Measurements from ENCODE around the gene SYT11.

Gene SYT11

GRCh38 chr1:155871390-155871789, 12.0 kb downstream of the SYT11 start:
- no peak for TF ChIP-seq GLIS3 (CRISPR knock-in tag; IDR thresholded peaks at IDR 0.05)
- no peak for TF ChIP-seq ZFP3 (CRISPR knock-in tag; IDR thresholded peaks at IDR 0.05)
- TF ChIP-seq CSRNP3 (CRISPR knock-in tag; IDR thresholded peaks at IDR 0.05): no peak
- TF ChIP-seq ZNF565 (CRISPR knock-in tag; conservative IDR thresholded peaks at IDR 0.05; ENCODE audit: low read depth): no peak
- TF ChIP-seq OSR1 (CRISPR knock-in tag; IDR thresholded peaks at IDR 0.05): no peak
- no peak for TF ChIP-seq PATZ1 (CRISPR knock-in tag; IDR thresholded peaks at IDR 0.05; ENCODE audit: borderline replicate concordance)
- no peak for TF ChIP-seq SNAI2 (CRISPR knock-in tag; IDR thresholded peaks at IDR 0.05)
- ATAC-seq: peak; percentile 57

GRCh38 chr1:155872527-155872926, 13.2 kb downstream of the SYT11 start:
- ATAC-seq: no peak
- TF ChIP-seq ZC3H10 (CRISPR knock-in tag; IDR thresholded peaks at IDR 0.05) (no peak), ZNF8 (CRISPR knock-in tag; IDR thresholded peaks at IDR 0.05) (no peak), SNAI2 (CRISPR knock-in tag; IDR thresholded peaks at IDR 0.05) (no peak), CREB5 (CRISPR knock-in tag; IDR thresholded peaks at IDR 0.05; ENCODE audit: low read depth) (no peak), PPARA (CRISPR knock-in tag; IDR thresholded peaks at IDR 0.05; ENCODE audit: borderline replicate concordance) (no peak), TOX (CRISPR knock-in tag; IDR thresholded peaks at IDR 0.05; ENCODE audit: borderline replicate concordance) (no peak), CSDC2 (CRISPR knock-in tag; IDR thresholded peaks at IDR 0.05) (no peak), PATZ1 (CRISPR knock-in tag; IDR thresholded peaks at IDR 0.05; ENCODE audit: borderline replicate concordance) (no peak), GLIS3 (CRISPR knock-in tag; IDR thresholded peaks at IDR 0.05) (no peak)

GRCh38 chr1:155873860-155874259, 14.5 kb downstream of the SYT11 start:
- TF ChIP-seq TOX (CRISPR knock-in tag; IDR thresholded peaks at IDR 0.05; ENCODE audit: borderline replicate concordance): no peak
- TF ChIP-seq ZNF565 (CRISPR knock-in tag; conservative IDR thresholded peaks at IDR 0.05; ENCODE audit: low read depth): no peak
- TF ChIP-seq CSRNP3 (CRISPR knock-in tag; IDR thresholded peaks at IDR 0.05): no peak
- TF ChIP-seq CREB5 (CRISPR knock-in tag; IDR thresholded peaks at IDR 0.05; ENCODE audit: low read depth): no peak
- no peak for TF ChIP-seq SNAI2 (CRISPR knock-in tag; IDR thresholded peaks at IDR 0.05)
- TF ChIP-seq GLIS3 (CRISPR knock-in tag; IDR thresholded peaks at IDR 0.05): no peak
- peak; percentile 69 for ATAC-seq

- TF ChIP-seq ESRRG (CRISPR knock-in tag; IDR thresholded peaks at IDR 0.05): no peak
- TF ChIP-seq ZNF70 (CRISPR knock-in tag; IDR thresholded peaks at IDR 0.05): no peak
- no peak for TF ChIP-seq CSDC2 (CRISPR knock-in tag; IDR thresholded peaks at IDR 0.05)
- TF ChIP-seq ZFP3 (CRISPR knock-in tag; IDR thresholded peaks at IDR 0.05): no peak
- no peak for ATAC-seq
Measured at GRCh38 chr1:155877945-155878344, 18.6 kb downstream of the SYT11 start.

GRCh38 chr1:155880251-155880650, 20.9 kb downstream of the SYT11 start:
- TF ChIP-seq ZFP3 (CRISPR knock-in tag; IDR thresholded peaks at IDR 0.05) (no peak), ZFP30 (CRISPR knock-in tag; IDR thresholded peaks at IDR 0.05) (no peak), POU6F1 (CRISPR knock-in tag; IDR thresholded peaks at IDR 0.05; ENCODE audit: borderline replicate concordance, low read depth) (no peak), ZNF70 (CRISPR knock-in tag; IDR thresholded peaks at IDR 0.05) (no peak), ZC3H10 (CRISPR knock-in tag; IDR thresholded peaks at IDR 0.05) (no peak), ARNTL (CRISPR knock-in tag; IDR thresholded peaks at IDR 0.05; ENCODE audit: borderline replicate concordance, low read depth) (no peak), PATZ1 (CRISPR knock-in tag; IDR thresholded peaks at IDR 0.05; ENCODE audit: borderline replicate concordance) (no peak), RARB (CRISPR knock-in tag; IDR thresholded peaks at IDR 0.05) (no peak)
- ATAC-seq: no peak
